Loucy (cell line): ENCODE measurements around the gene RMC1.

Source experiments
- CTCF ChIP-seq: fragments of 200-600 bp; sonication (generic); conservative IDR thresholded peaks from 2 replicates; pipeline ENCODE4 v1.5.1; 2014; ENCODE audit warnings: mild to moderate bottlenecking, antibody characterized with exemption, low read length
- EZH2phosphoT487 ChIP-seq: fragments of 200-600 bp; IDR thresholded peaks from 2 replicates; pipeline ENCODE4 v1.6.1; 2018; ENCODE audit warnings: antibody characterized with exemption, mild to moderate bottlenecking, moderate library complexity, borderline replicate concordance

- no peak for TF ChIP-seq CTCF
- no peak for TF ChIP-seq EZH2phosphoT487
Observed at GRCh38 chr18:23538001-23538400, 34.7 kb downstream of the RMC1 start.
